SK-N-SH (cell line): Measurements from ENCODE around the gene PARP9. TPM values are rescaled to one million over a fixed set of nuclear protein-coding genes. Genes with fewer than 3 reads are reported as not detected.

ENCODE experiments used
- CTCF ChIA-PET: fragments of 300-600, 350-600 bp; formaldehyde crosslinking; extraction: SDS; loops from one replicate; lab custom pipeline; 2021; lab: Yijun Ruan, JAX
- POLR2A ChIA-PET: fragments of 350-600 bp; sonication (Branson Sonifier 250); formaldehyde crosslinking; extraction: SDS; loops from one replicate; lab custom pipeline; 2020; ENCODE audit warnings: antibody characterized with exemption, inconsistent platforms; lab: Yijun Ruan, JAX
- DNase-seq: peaks from one replicate; pipeline ENCODE4 v3.0.0; 2012
- H2AFZ ChIP-seq: fragments of 200-600 bp; sonication (generic); 2 replicates; pipeline ENCODE4 v1.8.1; 2016; ENCODE audit warnings: antibody characterized with exemption, mild to moderate bottlenecking, low read depth
- H3F3A ChIP-seq: fragments of 200-600 bp; sonication (generic); replicated peaks from 2 replicates; pipeline ENCODE3; 2016; ENCODE audit warnings: antibody characterized with exemption, mild to moderate bottlenecking; ENCODE audit not compliant: insufficient read depth
- H3K27ac ChIP-seq, 2 experiments: fragments of 200-500 bp in 1 of 2; fragments of 200-600 bp in 1 of 2; sonication (Bioruptor generic) in 1 of 2; sonication (generic), shearing (Covaris generic) in 1 of 2; 2 replicates each; pipeline versions ENCODE4 v1.5.1 to v1.6.1; 2014 to 2016; ENCODE audit warnings: low read depth in 2 of 2, inconsistent platforms in 1 of 2, low read length in 1 of 2, mild to moderate bottlenecking in 1 of 2, mixed read lengths in 1 of 2
- H3K27me3 ChIP-seq: fragments of 200-600 bp; sonication (generic), shearing (Covaris generic); 2 replicates; pipeline ENCODE4 v1.6.1; 2016; ENCODE audit warnings: mixed run types; ENCODE audit not compliant: insufficient read depth
- H3K36me3 ChIP-seq, 2 experiments: fragments of 200-500 bp in 1 of 2; fragments of 200-600 bp in 1 of 2; sonication (Bioruptor generic) in 1 of 2; sonication (generic) in 1 of 2; replicated peaks in 1 of 2; 2 replicates each; pipeline versions ENCODE3 to v1.5.1; 2014 to 2016; ENCODE audit warnings: low read length in 1 of 2, mild to moderate bottlenecking in 1 of 2; ENCODE audit not compliant: insufficient read depth in 2 of 2, control insufficient read depth in 1 of 2
- H3K4me1 ChIP-seq, 2 experiments: fragments of 200-500 bp in 1 of 2; fragments of 200-600 bp in 1 of 2; sonication (Bioruptor generic) in 1 of 2; sonication (generic), shearing (Covaris generic) in 1 of 2; 2 replicates each; pipeline versions ENCODE4 v1.5.1 to v1.6.1; 2014 to 2016; ENCODE audit warnings: low read depth in 1 of 2, low read length in 1 of 2, mixed run types in 1 of 2; ENCODE audit not compliant: insufficient read depth in 2 of 2, control insufficient read depth in 1 of 2
- H3K4me2 ChIP-seq: fragments of 200-600 bp; sonication (generic), shearing (Covaris generic); 2 replicates; pipeline ENCODE4 v1.6.1; 2017; ENCODE audit warnings: mixed run types
- H3K4me3 ChIP-seq, 2 experiments: fragments of 200-500 bp in 1 of 2; fragments of 200-600 bp in 1 of 2; sonication (Bioruptor generic) in 1 of 2; sonication (generic), shearing (Covaris generic) in 1 of 2; 2 replicates each; pipeline versions ENCODE4 v1.5.1 to v1.8.1; 2014 to 2016; ENCODE audit warnings: low read depth in 2 of 2, inconsistent platforms in 1 of 2, low read length in 1 of 2, mild to moderate bottlenecking in 1 of 2, mixed read lengths in 1 of 2, moderate library complexity in 1 of 2
- H3K79me2 ChIP-seq: fragments of 200-600 bp; sonication (generic); 2 replicates; pipeline ENCODE4 v1.8.1; 2017; ENCODE audit warnings: mild to moderate bottlenecking; ENCODE audit not compliant: insufficient read depth
- H3K9ac ChIP-seq: fragments of 200-600 bp; sonication (generic); 2 replicates; pipeline ENCODE4 v1.6.1; 2017; ENCODE audit warnings: mixed run types
- H3K9me2 ChIP-seq: fragments of 200-600 bp; sonication (generic); 2 replicates; pipeline ENCODE4 v1.6.1; 2017; ENCODE audit warnings: mixed run types
- H3K9me3 ChIP-seq: fragments of 200-600 bp; sonication (generic); 2 replicates; pipeline ENCODE4 v1.6.1; 2017; ENCODE audit warnings: mixed run types, mild to moderate bottlenecking, moderate library complexity
- H4K20me1 ChIP-seq: fragments of 200-600 bp; sonication (generic); 2 replicates; pipeline ENCODE4 v1.6.1; 2017; ENCODE audit warnings: mild to moderate bottlenecking, mixed run types; ENCODE audit not compliant: insufficient read depth
- EP300 ChIP-seq, 2 experiments: IDR thresholded peaks; 2 replicates each; pipeline versions ENCODE4 v1.4.0 to v1.6.1; 2012; ENCODE audit warnings: borderline replicate concordance in 1 of 2, low read depth in 1 of 2, low read length in 1 of 2
- EZH2phosphoT487 ChIP-seq: fragments of 200-600 bp; sonication (generic); IDR thresholded peaks from 2 replicates; pipeline ENCODE4 v1.6.1; 2017; ENCODE audit warnings: low read depth, mixed run types, mild to moderate bottlenecking, antibody characterized with exemption, moderate library complexity, borderline replicate concordance
- FOSL2 ChIP-seq: IDR thresholded peaks from 2 replicates; pipeline ENCODE4 v1.4.0; 2012; ENCODE audit warnings: low read depth, mild to moderate bottlenecking, moderate library complexity, borderline replicate concordance
- FOXJ3 ChIP-seq: sonication (generic); formaldehyde crosslinking; IDR thresholded peaks from 2 replicates; pipeline ENCODE4 v1.5.1; 2020; ENCODE audit warnings: mild to moderate bottlenecking, missing genetic modification reagents
- FOXM1 ChIP-seq: IDR thresholded peaks from 2 replicates; pipeline ENCODE4 v1.4.0; 2012; ENCODE audit warnings: low read depth, mild to moderate bottlenecking
- NFIC ChIP-seq: IDR thresholded peaks from 2 replicates; pipeline ENCODE4 v1.4.0; 2012; ENCODE audit warnings: borderline replicate concordance
- RFX5 ChIP-seq: IDR thresholded peaks from 2 replicates; pipeline ENCODE4 v1.6.1; 2012; ENCODE audit warnings: mild to moderate bottlenecking, improper control_type of control experiment, low read length
- RXRA ChIP-seq: IDR thresholded peaks from 2 replicates; pipeline ENCODE4 v1.4.0; 2012; ENCODE audit warnings: low read depth, mild to moderate bottlenecking, borderline replicate concordance
- SIN3A ChIP-seq: IDR thresholded peaks from 2 replicates; pipeline ENCODE4 v1.6.1; 2012; ENCODE audit warnings: low read depth, mild to moderate bottlenecking, low read length, moderate library complexity, borderline replicate concordance
- TCF12 ChIP-seq: IDR thresholded peaks from 2 replicates; pipeline ENCODE4 v1.4.0; 2012
- TEAD4 ChIP-seq: IDR thresholded peaks from 2 replicates; pipeline ENCODE4 v1.4.0; 2012; ENCODE audit warnings: mild to moderate bottlenecking, borderline replicate concordance; ENCODE audit not compliant: insufficient read depth
- whole genome bisulfite sequencing: methylation state at CpG from one replicate; pipeline ENCODE4 v1.1.6; 2017; ENCODE audit warnings: low lambda C conversion rate; 5-methylcytosine and 5-hydroxymethylcytosine counted together
- polyA plus RNA-seq, 3 experiments: library from polyadenylated mRNA; depleted of rRNA; stranded (reverse); fragments of >200 nt; gene quantifications; 2 replicates each; pipeline ENCODE4 v1.2.3, GENCODE V29; 2012
- TF ChIP-seq, protein P1 (sequence below): fragments of 150-350 bp; IDR thresholded peaks from 2 replicates; pipeline ENCODE4 v1.6.1; 2016; ENCODE audit warnings: mild to moderate bottlenecking, low read depth, low read length
- TF ChIP-seq, protein P2 (sequence below): IDR thresholded peaks from 2 replicates; pipeline ENCODE4 v1.4.0; 2012; ENCODE audit warnings: low read depth, borderline replicate concordance
- TF ChIP-seq, protein P3 (sequence below): IDR thresholded peaks from 2 replicates; pipeline ENCODE4; 2012
- TF ChIP-seq, protein P4 (sequence below): IDR thresholded peaks from 2 replicates; pipeline ENCODE4 v1.6.1; 2012; ENCODE audit warnings: mild to moderate bottlenecking, low read depth, low read length, moderate library complexity
- TF ChIP-seq, protein P5 (sequence below): IDR thresholded peaks from 2 replicates; pipeline ENCODE4 v1.4.0; 2012; ENCODE audit warnings: low read depth
- TF ChIP-seq, protein P6 (sequence below): fragments of 150-350 bp; IDR thresholded peaks from 2 replicates; pipeline ENCODE4 v1.6.1; 2017; ENCODE audit warnings: antibody characterized with exemption, low read length, low read depth, borderline replicate concordance
- TF ChIP-seq, protein P7 (sequence below): fragments of 200-600 bp; sonication (generic); IDR thresholded peaks from 2 replicates; pipeline ENCODE4 v1.6.1; 2017; ENCODE audit warnings: antibody characterized with exemption, mild to moderate bottlenecking, moderate library complexity

PARP9 gene
- polyA plus RNA-seq, 1 of the 3 experiments (the other 2 are of a cell fraction) = 13.5 TPM

DNA sequence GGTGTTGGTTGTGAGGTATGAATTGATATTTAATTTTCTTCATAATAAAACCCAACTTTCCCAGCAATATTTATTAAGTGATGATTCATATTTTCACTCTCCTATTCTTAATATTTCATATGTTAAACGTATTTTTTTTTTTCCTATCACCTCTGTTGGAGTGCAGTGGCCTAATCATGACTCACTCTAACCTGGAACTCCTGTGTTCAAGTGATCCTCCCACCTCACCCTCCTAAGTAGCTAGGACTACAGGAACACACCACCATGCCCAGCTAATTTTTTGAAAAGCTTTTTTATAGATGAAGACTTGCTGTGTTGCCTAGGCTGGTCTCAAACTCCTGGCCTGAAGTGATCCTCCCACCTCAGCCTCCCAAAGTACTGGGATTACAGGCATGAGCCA lies 22.0 kb upstream of the PARP9 start:
- ChIA-PET POLR2A (no interaction called here), CTCF (no interaction called here)
- H3K9ac ChIP-seq = no peak overlapping the region
- DNase-seq = no peak
- no peaks in the 10 kb centered on the region for H3K36me3 ChIP-seq
- H3K27ac ChIP-seq = no peak overlapping the region
- H3K4me1 ChIP-seq = no peaks in the 10 kb centered on the region
- WGBS = 3% methylated on average over 1 of the region's 1 CpG
- H3K79me2 ChIP-seq = no peaks in the 10 kb centered on the region
- TF ChIP-seq, protein P1, sequence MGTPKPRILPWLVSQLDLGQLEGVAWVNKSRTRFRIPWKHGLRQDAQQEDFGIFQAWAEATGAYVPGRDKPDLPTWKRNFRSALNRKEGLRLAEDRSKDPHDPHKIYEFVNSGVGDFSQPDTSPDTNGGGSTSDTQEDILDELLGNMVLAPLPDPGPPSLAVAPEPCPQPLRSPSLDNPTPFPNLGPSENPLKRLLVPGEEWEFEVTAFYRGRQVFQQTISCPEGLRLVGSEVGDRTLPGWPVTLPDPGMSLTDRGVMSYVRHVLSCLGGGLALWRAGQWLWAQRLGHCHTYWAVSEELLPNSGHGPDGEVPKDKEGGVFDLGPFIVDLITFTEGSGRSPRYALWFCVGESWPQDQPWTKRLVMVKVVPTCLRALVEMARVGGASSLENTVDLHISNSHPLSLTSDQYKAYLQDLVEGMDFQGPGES = no peak
- TF ChIP-seq RFX5 (no peak), NFIC (no peak), FOXM1 (no peak), TCF12 (no peak), TEAD4 (no peak), EZH2phosphoT487 (no peak), SIN3A (no peak), FOSL2 (no peak), FOXJ3 (CRISPR knock-in tag) (no peak), EP300 (IDR thresholded peaks at IDR 0.05; ENCODE audit: borderline replicate concordance in 1 of 2, low read depth in 1 of 2, low read length in 1 of 2) (no peak), RXRA (no peak)
- TF ChIP-seq, protein P2, sequence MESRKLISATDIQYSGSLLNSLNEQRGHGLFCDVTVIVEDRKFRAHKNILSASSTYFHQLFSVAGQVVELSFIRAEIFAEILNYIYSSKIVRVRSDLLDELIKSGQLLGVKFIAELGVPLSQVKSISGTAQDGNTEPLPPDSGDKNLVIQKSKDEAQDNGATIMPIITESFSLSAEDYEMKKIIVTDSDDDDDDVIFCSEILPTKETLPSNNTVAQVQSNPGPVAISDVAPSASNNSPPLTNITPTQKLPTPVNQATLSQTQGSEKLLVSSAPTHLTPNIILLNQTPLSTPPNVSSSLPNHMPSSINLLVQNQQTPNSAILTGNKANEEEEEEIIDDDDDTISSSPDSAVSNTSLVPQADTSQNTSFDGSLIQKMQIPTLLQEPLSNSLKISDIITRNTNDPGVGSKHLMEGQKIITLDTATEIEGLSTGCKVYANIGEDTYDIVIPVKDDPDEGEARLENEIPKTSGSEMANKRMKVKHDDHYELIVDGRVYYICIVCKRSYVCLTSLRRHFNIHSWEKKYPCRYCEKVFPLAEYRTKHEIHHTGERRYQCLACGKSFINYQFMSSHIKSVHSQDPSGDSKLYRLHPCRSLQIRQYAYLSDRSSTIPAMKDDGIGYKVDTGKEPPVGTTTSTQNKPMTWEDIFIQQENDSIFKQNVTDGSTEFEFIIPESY = no peak
- TF ChIP-seq, protein P3, sequence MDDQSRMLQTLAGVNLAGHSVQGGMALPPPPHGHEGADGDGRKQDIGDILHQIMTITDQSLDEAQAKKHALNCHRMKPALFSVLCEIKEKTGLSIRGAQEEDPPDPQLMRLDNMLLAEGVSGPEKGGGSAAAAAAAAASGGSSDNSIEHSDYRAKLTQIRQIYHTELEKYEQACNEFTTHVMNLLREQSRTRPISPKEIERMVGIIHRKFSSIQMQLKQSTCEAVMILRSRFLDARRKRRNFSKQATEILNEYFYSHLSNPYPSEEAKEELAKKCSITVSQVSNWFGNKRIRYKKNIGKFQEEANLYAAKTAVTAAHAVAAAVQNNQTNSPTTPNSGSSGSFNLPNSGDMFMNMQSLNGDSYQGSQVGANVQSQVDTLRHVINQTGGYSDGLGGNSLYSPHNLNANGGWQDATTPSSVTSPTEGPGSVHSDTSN = no peak
- TF ChIP-seq, protein P4, sequence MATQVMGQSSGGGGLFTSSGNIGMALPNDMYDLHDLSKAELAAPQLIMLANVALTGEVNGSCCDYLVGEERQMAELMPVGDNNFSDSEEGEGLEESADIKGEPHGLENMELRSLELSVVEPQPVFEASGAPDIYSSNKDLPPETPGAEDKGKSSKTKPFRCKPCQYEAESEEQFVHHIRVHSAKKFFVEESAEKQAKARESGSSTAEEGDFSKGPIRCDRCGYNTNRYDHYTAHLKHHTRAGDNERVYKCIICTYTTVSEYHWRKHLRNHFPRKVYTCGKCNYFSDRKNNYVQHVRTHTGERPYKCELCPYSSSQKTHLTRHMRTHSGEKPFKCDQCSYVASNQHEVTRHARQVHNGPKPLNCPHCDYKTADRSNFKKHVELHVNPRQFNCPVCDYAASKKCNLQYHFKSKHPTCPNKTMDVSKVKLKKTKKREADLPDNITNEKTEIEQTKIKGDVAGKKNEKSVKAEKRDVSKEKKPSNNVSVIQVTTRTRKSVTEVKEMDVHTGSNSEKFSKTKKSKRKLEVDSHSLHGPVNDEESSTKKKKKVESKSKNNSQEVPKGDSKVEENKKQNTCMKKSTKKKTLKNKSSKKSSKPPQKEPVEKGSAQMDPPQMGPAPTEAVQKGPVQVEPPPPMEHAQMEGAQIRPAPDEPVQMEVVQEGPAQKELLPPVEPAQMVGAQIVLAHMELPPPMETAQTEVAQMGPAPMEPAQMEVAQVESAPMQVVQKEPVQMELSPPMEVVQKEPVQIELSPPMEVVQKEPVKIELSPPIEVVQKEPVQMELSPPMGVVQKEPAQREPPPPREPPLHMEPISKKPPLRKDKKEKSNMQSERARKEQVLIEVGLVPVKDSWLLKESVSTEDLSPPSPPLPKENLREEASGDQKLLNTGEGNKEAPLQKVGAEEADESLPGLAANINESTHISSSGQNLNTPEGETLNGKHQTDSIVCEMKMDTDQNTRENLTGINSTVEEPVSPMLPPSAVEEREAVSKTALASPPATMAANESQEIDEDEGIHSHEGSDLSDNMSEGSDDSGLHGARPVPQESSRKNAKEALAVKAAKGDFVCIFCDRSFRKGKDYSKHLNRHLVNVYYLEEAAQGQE = no peak
- TF ChIP-seq, protein P5, sequence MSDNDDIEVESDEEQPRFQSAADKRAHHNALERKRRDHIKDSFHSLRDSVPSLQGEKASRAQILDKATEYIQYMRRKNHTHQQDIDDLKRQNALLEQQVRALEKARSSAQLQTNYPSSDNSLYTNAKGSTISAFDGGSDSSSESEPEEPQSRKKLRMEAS = no peak
- TF ChIP-seq, protein P6, sequence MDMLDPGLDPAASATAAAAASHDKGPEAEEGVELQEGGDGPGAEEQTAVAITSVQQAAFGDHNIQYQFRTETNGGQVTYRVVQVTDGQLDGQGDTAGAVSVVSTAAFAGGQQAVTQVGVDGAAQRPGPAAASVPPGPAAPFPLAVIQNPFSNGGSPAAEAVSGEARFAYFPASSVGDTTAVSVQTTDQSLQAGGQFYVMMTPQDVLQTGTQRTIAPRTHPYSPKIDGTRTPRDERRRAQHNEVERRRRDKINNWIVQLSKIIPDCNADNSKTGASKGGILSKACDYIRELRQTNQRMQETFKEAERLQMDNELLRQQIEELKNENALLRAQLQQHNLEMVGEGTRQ = no peak
- TF ChIP-seq, protein P7, sequence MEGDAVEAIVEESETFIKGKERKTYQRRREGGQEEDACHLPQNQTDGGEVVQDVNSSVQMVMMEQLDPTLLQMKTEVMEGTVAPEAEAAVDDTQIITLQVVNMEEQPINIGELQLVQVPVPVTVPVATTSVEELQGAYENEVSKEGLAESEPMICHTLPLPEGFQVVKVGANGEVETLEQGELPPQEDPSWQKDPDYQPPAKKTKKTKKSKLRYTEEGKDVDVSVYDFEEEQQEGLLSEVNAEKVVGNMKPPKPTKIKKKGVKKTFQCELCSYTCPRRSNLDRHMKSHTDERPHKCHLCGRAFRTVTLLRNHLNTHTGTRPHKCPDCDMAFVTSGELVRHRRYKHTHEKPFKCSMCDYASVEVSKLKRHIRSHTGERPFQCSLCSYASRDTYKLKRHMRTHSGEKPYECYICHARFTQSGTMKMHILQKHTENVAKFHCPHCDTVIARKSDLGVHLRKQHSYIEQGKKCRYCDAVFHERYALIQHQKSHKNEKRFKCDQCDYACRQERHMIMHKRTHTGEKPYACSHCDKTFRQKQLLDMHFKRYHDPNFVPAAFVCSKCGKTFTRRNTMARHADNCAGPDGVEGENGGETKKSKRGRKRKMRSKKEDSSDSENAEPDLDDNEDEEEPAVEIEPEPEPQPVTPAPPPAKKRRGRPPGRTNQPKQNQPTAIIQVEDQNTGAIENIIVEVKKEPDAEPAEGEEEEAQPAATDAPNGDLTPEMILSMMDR = no peak
- no peak overlapping the region for H2AFZ ChIP-seq
- H4K20me1 ChIP-seq = no peaks in the 10 kb centered on the region
- H3K9me3 ChIP-seq = peaks cover 13% of the 10 kb centered on the region; the same call in 1 of the 2 replicates
- no peak overlapping the region for H3K4me2 ChIP-seq
- H3F3A ChIP-seq = no peaks in the 10 kb centered on the region
- no peaks in the 10 kb centered on the region for H3K27me3 ChIP-seq
- no peaks in the 10 kb centered on the region for H3K9me2 ChIP-seq
- no peak overlapping the region for H3K4me3 ChIP-seq
